Measurements from ENCODE around the gene SCFD2.

DNA sequence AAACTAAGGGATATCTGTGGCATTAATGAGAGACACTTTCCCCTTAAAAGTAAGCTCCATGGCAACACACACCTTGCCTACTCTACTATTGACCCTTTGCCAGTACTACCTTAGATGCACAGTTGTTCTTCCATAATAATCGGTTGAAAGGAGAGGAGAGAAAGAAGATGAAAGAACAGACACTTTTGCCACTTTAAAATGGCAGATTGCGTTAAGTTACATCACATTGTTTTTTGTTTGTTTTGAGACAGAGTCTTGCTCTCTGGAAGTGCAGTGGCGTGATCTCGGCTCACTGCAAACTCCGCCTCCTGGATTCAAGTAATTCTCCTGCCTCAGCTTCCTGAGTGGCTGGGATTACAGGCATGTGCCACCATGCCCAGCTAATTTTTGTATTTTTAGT lies 239.8 kb downstream of the SCFD2 start:
- TF ChIP-seq, protein P1, sequence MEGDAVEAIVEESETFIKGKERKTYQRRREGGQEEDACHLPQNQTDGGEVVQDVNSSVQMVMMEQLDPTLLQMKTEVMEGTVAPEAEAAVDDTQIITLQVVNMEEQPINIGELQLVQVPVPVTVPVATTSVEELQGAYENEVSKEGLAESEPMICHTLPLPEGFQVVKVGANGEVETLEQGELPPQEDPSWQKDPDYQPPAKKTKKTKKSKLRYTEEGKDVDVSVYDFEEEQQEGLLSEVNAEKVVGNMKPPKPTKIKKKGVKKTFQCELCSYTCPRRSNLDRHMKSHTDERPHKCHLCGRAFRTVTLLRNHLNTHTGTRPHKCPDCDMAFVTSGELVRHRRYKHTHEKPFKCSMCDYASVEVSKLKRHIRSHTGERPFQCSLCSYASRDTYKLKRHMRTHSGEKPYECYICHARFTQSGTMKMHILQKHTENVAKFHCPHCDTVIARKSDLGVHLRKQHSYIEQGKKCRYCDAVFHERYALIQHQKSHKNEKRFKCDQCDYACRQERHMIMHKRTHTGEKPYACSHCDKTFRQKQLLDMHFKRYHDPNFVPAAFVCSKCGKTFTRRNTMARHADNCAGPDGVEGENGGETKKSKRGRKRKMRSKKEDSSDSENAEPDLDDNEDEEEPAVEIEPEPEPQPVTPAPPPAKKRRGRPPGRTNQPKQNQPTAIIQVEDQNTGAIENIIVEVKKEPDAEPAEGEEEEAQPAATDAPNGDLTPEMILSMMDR (conservative IDR thresholded peaks at IDR 0.05): no peak
- TF ChIP-seq EZH2 (IDR thresholded peaks at IDR 0.05; ENCODE audit: low read depth): no peak

Data from PC-9 (cell line).